Liver (tissue), 9 donors: ENCODE results near the gene CUEDC1. TPM values are rescaled to one million over a fixed set of nuclear protein-coding genes. Genes with fewer than 3 reads are reported as not detected.

Experiments
- DNase-seq: peaks from one replicate; pipeline ENCODE4 v3.0.0-alpha.2; 2017; ENCODE audit warnings: low spot score
- H3K27ac ChIP-seq, 2 donors: one replicate each; pipeline ENCODE4 v1.7.0; 2013; ENCODE audit warnings: inconsistent platforms in 2 of 2, low read length in 2 of 2, control low read depth in 1 of 2, low read depth in 1 of 2, mild to moderate bottlenecking in 1 of 2
- H3K27me3 ChIP-seq, 4 donors: one replicate each; pipeline versions ENCODE4 v1.6.1 to v1.7.0; 2013; ENCODE audit warnings: low read length in 3 of 4, inconsistent platforms in 1 of 4, mild to moderate bottlenecking in 1 of 4, moderate library complexity in 1 of 4; ENCODE audit not compliant: control insufficient read depth in 4 of 4, insufficient read depth in 4 of 4
- H3K36me3 ChIP-seq, 4 donors: one replicate each; pipeline versions ENCODE4 v1.6.1 to v1.7.0; 2013; ENCODE audit warnings: low read length in 3 of 4, mild to moderate bottlenecking in 3 of 4, low read depth in 1 of 4, moderate library complexity in 1 of 4; ENCODE audit not compliant: control insufficient read depth in 4 of 4, insufficient read depth in 3 of 4
- H3K4me1 ChIP-seq, 4 donors: one replicate each; pipeline versions ENCODE4 v1.6.1 to v1.7.0; 2013; ENCODE audit warnings: low read length in 3 of 4, mild to moderate bottlenecking in 3 of 4, moderate library complexity in 1 of 4; ENCODE audit not compliant: control insufficient read depth in 4 of 4, insufficient read depth in 4 of 4
- H3K4me3 ChIP-seq, 3 donors: one replicate each; pipeline versions ENCODE4 v1.6.1 to v1.7.0; 2013; ENCODE audit warnings: low read length in 3 of 3, control low read depth in 1 of 3, low read depth in 1 of 3, mild to moderate bottlenecking in 1 of 3
- H3K9ac ChIP-seq, 2 donors: one replicate each; pipeline ENCODE4 v1.7.0; 2013; ENCODE audit warnings: low read length in 2 of 2, mild to moderate bottlenecking in 2 of 2, moderate library complexity in 2 of 2, control low read depth in 1 of 2, low read depth in 1 of 2
- H3K9me3 ChIP-seq, 4 donors: one replicate each; pipeline versions ENCODE4 v1.6.1 to v1.7.0; 2013; ENCODE audit warnings: low read length in 3 of 4; ENCODE audit not compliant: control insufficient read depth in 4 of 4
- ATF3 ChIP-seq: IDR thresholded peaks from 2 replicates; pipeline ENCODE4 v1.6.1; 2016; ENCODE audit warnings: antibody characterized with exemption
- CTCF ChIP-seq: fragments of 150-350 bp; IDR thresholded peaks from 2 replicates; pipeline ENCODE4 v1.5.1; 2017; ENCODE audit warnings: improper control_type of control experiment, low read depth, low read length; ENCODE audit not compliant: missing input control
- EGR1 ChIP-seq, 2 donors: IDR thresholded peaks; 2 replicates each; pipeline ENCODE4 v1.6.1; 2016 to 2018; ENCODE audit warnings: antibody characterized with exemption in 2 of 2, low read depth in 2 of 2
- FOXA1 ChIP-seq: IDR thresholded peaks from 2 replicates; pipeline ENCODE4 v1.6.1; 2016; ENCODE audit warnings: antibody characterized with exemption
- FOXA2 ChIP-seq: IDR thresholded peaks from 2 replicates; pipeline ENCODE4 v1.6.1; 2016; ENCODE audit warnings: antibody characterized with exemption
- GABPA ChIP-seq, 2 donors: IDR thresholded peaks in 1 of 2; conservative IDR thresholded peaks in 1 of 2; 2 replicates each; pipeline ENCODE4 v1.6.1; 2016; ENCODE audit warnings: antibody characterized with exemption in 2 of 2, mild to moderate bottlenecking in 1 of 2, moderate library complexity in 1 of 2
- HNF4A ChIP-seq, 2 donors: conservative IDR thresholded peaks; 2 replicates each; pipeline ENCODE4 v1.6.1; 2016; ENCODE audit warnings: antibody characterized with exemption in 2 of 2, mild to moderate bottlenecking in 2 of 2
- HNF4G ChIP-seq: IDR thresholded peaks from 2 replicates; pipeline ENCODE4 v1.6.1; 2016; ENCODE audit warnings: antibody characterized with exemption
- JUND ChIP-seq, 2 donors: IDR thresholded peaks; 2 replicates each; pipeline ENCODE4 v1.6.1; 2016; ENCODE audit warnings: antibody characterized with exemption in 2 of 2
- MAX ChIP-seq: IDR thresholded peaks from 2 replicates; pipeline ENCODE4 v1.6.1; 2016; ENCODE audit warnings: antibody characterized with exemption
- NR2F2 ChIP-seq: IDR thresholded peaks from 2 replicates; pipeline ENCODE4 v1.6.1; 2016; ENCODE audit warnings: antibody characterized with exemption
- RAD21 ChIP-seq, 2 donors: IDR thresholded peaks; 2 replicates each; pipeline ENCODE4 v1.6.1; 2016; ENCODE audit warnings: antibody characterized with exemption in 2 of 2, mild to moderate bottlenecking in 2 of 2
- REST ChIP-seq: IDR thresholded peaks from 2 replicates; pipeline ENCODE4 v1.6.1; 2016; ENCODE audit warnings: antibody characterized with exemption, mild to moderate bottlenecking
- RXRA ChIP-seq, 2 donors: IDR thresholded peaks; 2 replicates each; pipeline ENCODE4 v1.6.1; 2017 to 2018; ENCODE audit warnings: antibody characterized with exemption in 2 of 2, mild to moderate bottlenecking in 1 of 2
- SP1 ChIP-seq: IDR thresholded peaks from 2 replicates; pipeline ENCODE4 v1.6.1; 2018; ENCODE audit warnings: antibody characterized with exemption, mild to moderate bottlenecking
- TAF1 ChIP-seq: conservative IDR thresholded peaks from 2 replicates; pipeline ENCODE4 v1.6.1; 2016; ENCODE audit warnings: antibody characterized with exemption, mild to moderate bottlenecking
- YY1 ChIP-seq: IDR thresholded peaks from 2 replicates; pipeline ENCODE4 v1.6.1; 2016; ENCODE audit warnings: antibody characterized with exemption, mild to moderate bottlenecking
- ZBTB33 ChIP-seq: IDR thresholded peaks from 2 replicates; pipeline ENCODE4 v1.6.1; 2016; ENCODE audit warnings: antibody characterized with exemption
- WGBS: extraction: QIAGEN DNeasy Blood & Tissue Kit; methylation state at CpG from one replicate; pipeline ENCODE4 v1.1.7; 2013; 5-methylcytosine and 5-hydroxymethylcytosine counted together
- polyA plus RNA-seq, 2 donors: library from polyadenylated mRNA; stranded (reverse) in 1 of 2; unstranded in 1 of 2; fragments of 200-250 nt in 1 of 2; fragments of >200 nt in 1 of 2; fragmentation: Nextera tagmentation in 1 of 2; extraction: Ambion mirVana in 1 of 2; gene quantifications; one replicate each; pipeline versions ENCODE4 v1.2.1 to v1.2.3, GENCODE V29; 2013 to 2015
- total RNA-seq, 2 donors: library from RNA; depleted of rRNA; stranded (reverse); fragments of >200 nt; gene quantifications; one replicate each; pipeline ENCODE4 v1.2.3, GENCODE V29; 2014
- donor health status: healthy.
- donor health status: healthy.
- donor health status: healthy.
- donor health status: healthy.
- donor health status: healthy.

The CUEDC1 gene
- total and polyA plus RNA-seq, 4 donors = 2.6 to 4.9 (median 3.4) TPM

GRCh38 chr17:57860414-57860999 is 94.7 kb downstream of the CUEDC1 start:
- no peaks in the 10 kb centered on the region for H3K27me3 ChIP-seq
- TF ChIP-seq NR2F2 = no peak
- no peak for TF ChIP-seq FOXA1
- DNase-seq = peak; percentile 30
- H3K9ac ChIP-seq = no peak overlapping the region
- H3K4me1 ChIP-seq = peaks cover 9 to 19% (median 14%) of the 10 kb centered on the region in 4 donors
- no peaks in the 10 kb centered on the region for H3K9me3 ChIP-seq
- H3K36me3 ChIP-seq = no peaks in the 10 kb centered on the region
- H3K4me3 ChIP-seq = no peak overlapping the region
- H3K27ac ChIP-seq = no peak overlapping the region
- 78% methylated on average over 6 of the region's 6 CpGs for WGBS

- H3K9me3 ChIP-seq = no peaks in the 10 kb centered on the region
- no peak for TF ChIP-seq JUND (IDR thresholded peaks at IDR 0.05)
- TF ChIP-seq FOXA2 = no peak
- TF ChIP-seq EGR1 (IDR thresholded peaks at IDR 0.05; ENCODE audit: low read depth in 2 of 2) = no peak
- TF ChIP-seq REST = no peak
- TF ChIP-seq TAF1 = no peak
- TF ChIP-seq FOXA1 = no peak
- TF ChIP-seq ATF3 = no peak
- no peak for TF ChIP-seq HNF4G
- TF ChIP-seq SP1 = no peak
- TF ChIP-seq HNF4A (conservative IDR thresholded peaks at IDR 0.05) = no peak
- TF ChIP-seq GABPA (IDR thresholded peaks at IDR 0.05 in 1 of 2, conservative IDR thresholded peaks at IDR 0.05 in 1 of 2) = no peak
- no peak for TF ChIP-seq NR2F2
- TF ChIP-seq MAX = no peak
- TF ChIP-seq ZBTB33 = no peak
- no peak for TF ChIP-seq RXRA (IDR thresholded peaks at IDR 0.05)
- no peak for TF ChIP-seq RAD21 (IDR thresholded peaks at IDR 0.05)
- TF ChIP-seq YY1 = no peak
- no peak for TF ChIP-seq CTCF
- no peak for DNase-seq
- H3K36me3 ChIP-seq = no peaks in the 10 kb centered on the region
- H3K27ac ChIP-seq = no peak overlapping the region
- H3K9ac ChIP-seq = no peak overlapping the region
- 61% methylated on average over 13 of the region's 13 CpGs for WGBS
- H3K4me1 ChIP-seq = peaks cover 9 to 19% (median 14%) of the 10 kb centered on the region in 4 donors
- H3K27me3 ChIP-seq = no peaks in the 10 kb centered on the region
- H3K4me3 ChIP-seq = no peak overlapping the region
These were observed 95.4 kb downstream of the CUEDC1 start for GRCh38 chr17:57859601-57860413.
